Right atrium auricular region (tissue), 2 donors: ENCODE data around the gene TTC7B. TPM values are rescaled to one million over a fixed set of nuclear protein-coding genes. Genes with fewer than 3 reads are reported as not detected.

Source experiments
- DNase-seq: peaks from one replicate; pipeline ENCODE4 v3.0.0-alpha.2; 2019; ENCODE audit warnings: low spot score
- H3K27ac ChIP-seq, 2 donors: fragments of 200-600 bp; sonication (generic); 1 replicate in 1 of 2; 2 replicates in 1 of 2; pipeline ENCODE4 v1.5.1; 2016 to 2019
- H3K27me3 ChIP-seq, 2 donors: fragments of 200-600 bp; sonication (generic); one replicate each; pipeline versions ENCODE4 v1.5.1 to v1.6.0; 2017 to 2019
- H3K36me3 ChIP-seq: fragments of 200-600 bp; sonication (generic); one replicate; pipeline ENCODE4 v1.5.1; 2016
- H3K4me1 ChIP-seq, 2 donors: fragments of 200-600 bp; sonication (generic); one replicate each; pipeline versions ENCODE4 v1.5.1 to v1.6.0; 2017 to 2019
- H3K4me3 ChIP-seq, 2 donors: fragments of 200-600 bp; sonication (generic); 1 replicate in 1 of 2; 2 replicates in 1 of 2; pipeline ENCODE4 v1.5.1; 2017 to 2019; ENCODE audit warnings: mild to moderate bottlenecking in 1 of 2, moderate library complexity in 1 of 2
- H3K9me3 ChIP-seq, 2 donors: fragments of 200-600 bp; sonication (generic); one replicate each; pipeline ENCODE4 v1.5.1; 2019
- total RNA-seq, 2 donors: library from RNA; depleted of rRNA; stranded (reverse); fragments of >200 nt; gene quantifications; one replicate each; pipeline ENCODE4 v1.1.0, GENCODE V29; 2016
- TF ChIP-seq, protein P1 (sequence below), 2 donors: fragments of 200-600 bp; sonication (generic); IDR thresholded peaks; one replicate each; pipeline ENCODE4 v1.5.1; 2019; ENCODE audit warnings: antibody characterized with exemption in 2 of 2

The TTC7B gene
- total RNA-seq, 2 donors from 2014 or later, result 45.5 to 57.3 TPM

DNA sequence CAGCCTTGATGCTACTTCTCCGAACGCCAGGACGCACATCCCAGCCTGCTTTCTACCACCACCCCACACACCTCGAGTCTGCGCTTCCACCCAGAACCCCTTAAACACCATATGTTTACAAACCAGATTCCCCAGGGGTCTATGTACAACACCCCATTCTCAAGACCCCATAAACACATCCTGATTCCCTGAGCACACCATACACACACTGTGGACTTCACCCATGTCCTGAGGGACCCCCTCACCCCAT lies 733 bp downstream of the TTC7B start:
- Histone ChIP-seq H3K4me3 (peak overlapping the region; percentile 75 to 86), H3K27ac (peak overlapping the region; percentile 53 to 75), H3K9me3 (no peaks in the 10 kb centered on the region), H3K27me3 (no peaks in the 10 kb centered on the region), H3K36me3 (no peaks in the 10 kb centered on the region), H3K4me1 (peaks cover 0 to 26% of the 10 kb centered on the region in 2 donors)
- DNase-seq, result no peak
- TF ChIP-seq, protein P1, sequence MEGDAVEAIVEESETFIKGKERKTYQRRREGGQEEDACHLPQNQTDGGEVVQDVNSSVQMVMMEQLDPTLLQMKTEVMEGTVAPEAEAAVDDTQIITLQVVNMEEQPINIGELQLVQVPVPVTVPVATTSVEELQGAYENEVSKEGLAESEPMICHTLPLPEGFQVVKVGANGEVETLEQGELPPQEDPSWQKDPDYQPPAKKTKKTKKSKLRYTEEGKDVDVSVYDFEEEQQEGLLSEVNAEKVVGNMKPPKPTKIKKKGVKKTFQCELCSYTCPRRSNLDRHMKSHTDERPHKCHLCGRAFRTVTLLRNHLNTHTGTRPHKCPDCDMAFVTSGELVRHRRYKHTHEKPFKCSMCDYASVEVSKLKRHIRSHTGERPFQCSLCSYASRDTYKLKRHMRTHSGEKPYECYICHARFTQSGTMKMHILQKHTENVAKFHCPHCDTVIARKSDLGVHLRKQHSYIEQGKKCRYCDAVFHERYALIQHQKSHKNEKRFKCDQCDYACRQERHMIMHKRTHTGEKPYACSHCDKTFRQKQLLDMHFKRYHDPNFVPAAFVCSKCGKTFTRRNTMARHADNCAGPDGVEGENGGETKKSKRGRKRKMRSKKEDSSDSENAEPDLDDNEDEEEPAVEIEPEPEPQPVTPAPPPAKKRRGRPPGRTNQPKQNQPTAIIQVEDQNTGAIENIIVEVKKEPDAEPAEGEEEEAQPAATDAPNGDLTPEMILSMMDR (IDR thresholded peaks at IDR 0.05), result no peak

DNA sequence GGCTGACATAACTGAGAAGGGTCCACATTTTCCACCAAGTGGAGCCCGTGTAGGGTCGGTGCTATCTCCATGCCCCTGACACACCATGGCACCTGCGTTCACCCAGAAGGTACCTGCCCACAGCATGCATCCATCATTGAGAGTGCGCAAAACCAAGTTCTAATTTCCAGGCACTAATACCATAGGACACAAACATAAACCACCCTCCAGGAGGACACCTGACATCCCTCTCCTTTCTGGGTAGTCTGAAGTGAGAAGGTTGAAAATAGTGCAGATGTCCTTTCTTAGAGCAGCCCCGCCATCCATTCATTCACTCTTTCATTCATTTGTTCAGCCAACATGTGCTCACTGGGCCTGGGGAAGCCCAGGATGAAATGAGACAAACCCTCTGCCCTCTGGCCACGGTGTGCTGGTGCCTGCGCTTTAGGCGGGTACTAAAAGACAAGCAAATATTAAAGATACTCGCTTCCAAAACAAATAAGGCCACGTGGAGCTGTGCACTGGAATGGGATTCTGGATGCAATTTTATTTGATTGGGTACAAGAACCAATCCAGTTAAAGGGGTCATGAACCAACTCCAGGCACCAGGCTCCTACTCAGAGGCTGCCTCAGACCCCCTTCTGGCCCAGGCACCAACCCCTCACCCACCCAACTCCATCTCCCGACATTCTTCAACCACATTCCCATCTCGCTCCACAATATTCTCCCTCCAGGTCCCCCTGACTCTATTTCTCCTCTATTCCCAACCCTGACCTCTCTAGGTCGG lies 1.2 kb downstream of the TTC7B start:
- TF ChIP-seq, protein P1 (IDR thresholded peaks at IDR 0.05), result no peak
- H3K4me1 ChIP-seq, result peaks cover 0 to 26% of the 10 kb centered on the region in 2 donors
- no peak for DNase-seq

DNA sequence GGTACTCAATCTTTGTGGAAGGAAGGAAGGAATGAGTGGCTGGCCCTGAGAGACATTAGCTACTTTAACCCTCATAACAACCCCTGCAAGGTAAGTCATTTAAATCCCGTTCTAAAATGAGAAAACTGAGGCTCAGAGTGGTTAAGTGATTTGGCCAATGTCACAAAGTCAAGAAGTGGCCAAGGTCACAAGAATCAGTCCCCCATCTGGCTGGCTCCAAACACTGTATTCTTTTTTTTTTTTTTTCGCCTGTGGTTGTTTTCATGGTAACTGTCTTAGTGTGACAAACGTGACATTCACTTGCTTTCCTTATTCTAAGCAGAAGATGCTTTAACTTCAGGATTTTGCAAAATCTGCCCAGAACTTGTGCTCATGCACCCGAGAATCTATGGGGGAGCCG lies 2.8 kb downstream of the TTC7B start:
- no peak for DNase-seq
- Histone ChIP-seq H3K36me3 (no peaks in the 10 kb centered on the region), H3K27me3 (no peaks in the 10 kb centered on the region), H3K27ac (no peak overlapping the region), H3K4me1 (peaks cover 0 to 39% of the 10 kb centered on the region in 2 donors), H3K4me3 (no peak overlapping the region), H3K9me3 (no peaks in the 10 kb centered on the region)
- TF ChIP-seq, protein P1 (IDR thresholded peaks at IDR 0.05), result no peak

More for the DNA sequence above, 1.2 kb downstream of the TTC7B start:
- Histone ChIP-seq H3K27ac (peak overlapping the region; percentile 53 to 75), H3K9me3 (no peaks in the 10 kb centered on the region), H3K4me3 (peak overlapping the region; percentile 75 to 86), H3K36me3 (no peaks in the 10 kb centered on the region), H3K27me3 (no peaks in the 10 kb centered on the region)

DNA sequence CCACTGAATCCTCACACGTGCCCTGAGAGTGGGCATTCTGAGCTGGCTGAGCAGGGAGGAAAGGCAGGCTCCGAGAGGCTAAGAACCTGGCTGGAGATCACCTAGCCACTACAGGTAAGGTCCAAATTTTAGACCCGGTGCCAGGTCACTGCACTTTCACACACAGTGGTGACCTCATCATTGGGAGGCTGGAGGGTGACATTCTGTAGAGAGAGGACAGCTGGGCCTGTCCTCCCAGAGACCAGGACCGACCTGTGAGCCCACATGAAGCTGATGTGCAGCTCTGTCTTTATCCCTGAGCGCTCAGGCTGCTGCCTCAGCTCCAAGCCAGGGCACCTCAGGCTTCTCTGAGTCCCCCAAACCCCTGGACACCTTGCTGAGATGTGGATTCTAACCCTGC lies 4.1 kb downstream of the TTC7B start:
- Histone ChIP-seq H3K9me3 (no peaks in the 10 kb centered on the region), H3K27ac (no peak overlapping the region), H3K4me3 (no peak overlapping the region), H3K36me3 (no peaks in the 10 kb centered on the region), H3K4me1 (peaks cover 0 to 53% of the 10 kb centered on the region in 2 donors), H3K27me3 (no peaks in the 10 kb centered on the region)
- TF ChIP-seq, protein P1 (IDR thresholded peaks at IDR 0.05), result no peak
- no peak for DNase-seq

DNA sequence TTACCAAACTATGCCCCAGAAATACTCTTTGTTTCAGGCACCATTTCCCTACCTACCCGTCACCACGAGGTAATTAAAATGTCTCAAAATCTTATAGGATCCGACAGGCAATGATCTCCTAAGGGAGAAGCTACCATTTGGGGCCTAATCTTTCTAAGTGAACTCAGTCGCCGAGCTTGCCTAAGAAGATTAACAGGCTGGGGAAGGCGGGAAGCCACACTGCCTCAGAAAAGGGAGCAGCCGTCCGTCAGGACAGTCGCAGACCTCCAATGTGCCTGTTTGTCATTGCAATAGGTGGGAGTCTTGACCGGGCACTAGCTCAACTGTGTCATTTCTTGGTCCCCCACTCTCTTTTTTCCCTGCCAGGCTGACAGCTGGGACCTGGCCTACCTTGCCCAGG lies 4.6 kb downstream of the TTC7B start:
- no peaks in the 10 kb centered on the region for H3K36me3 ChIP-seq
- no peak overlapping the region for H3K4me3 ChIP-seq
- DNase-seq, result no peak
- H3K27ac ChIP-seq, result no peak overlapping the region
- TF ChIP-seq, protein P1 (IDR thresholded peaks at IDR 0.05), result no peak
- no peaks in the 10 kb centered on the region for H3K27me3 ChIP-seq
- peaks cover 0 to 55% of the 10 kb centered on the region in 2 donors for H3K4me1 ChIP-seq
- no peaks in the 10 kb centered on the region for H3K9me3 ChIP-seq

DNA sequence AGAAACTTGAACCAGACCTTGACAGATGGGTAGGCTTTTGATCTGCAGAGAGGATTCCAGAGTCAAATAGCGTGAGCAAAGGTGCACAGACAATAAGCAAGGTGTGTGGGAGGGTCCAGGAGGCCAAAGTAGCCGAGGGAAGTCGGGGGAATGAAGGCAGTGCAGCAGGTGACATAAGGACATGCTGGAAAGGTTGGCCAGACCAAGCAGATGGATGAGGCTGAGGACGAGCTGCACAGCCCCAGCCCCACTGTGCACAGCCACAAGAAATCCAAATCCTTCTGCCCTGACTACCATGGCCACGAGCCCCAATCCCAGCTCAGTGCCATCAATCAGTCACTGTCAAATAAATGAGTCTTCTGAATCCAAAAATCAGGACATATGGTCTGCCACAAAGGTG lies 5.4 kb downstream of the TTC7B start:
- TF ChIP-seq, protein P1 (IDR thresholded peaks at IDR 0.05), result no peak
- Histone ChIP-seq H3K27ac (no peak overlapping the region), H3K4me1 (peaks cover 0 to 61% of the 10 kb centered on the region in 2 donors), H3K9me3 (no peaks in the 10 kb centered on the region), H3K27me3 (no peaks in the 10 kb centered on the region), H3K36me3 (no peaks in the 10 kb centered on the region), H3K4me3 (no peak overlapping the region)
- no peak for DNase-seq
